Posterior cingulate gyrus (tissue), 11 donors: ENCODE results near the gene CHL1.

Experiments used
- DNase-seq, 10 donors: peaks; one replicate each; pipeline versions ENCODE4 v3.0.0 to v3.0.0-alpha.2; 2020 to 2021; ENCODE audit warnings: mixed read lengths in 3 of 10
- intact Hi-C: fragments of 100-400 bp; cut with DNase I; formaldehyde crosslinking; loops from one replicate; pipeline ENCODE4 v1.15.1; 2023

Gene CHL1

GRCh38 chr3:217099-217813, 20.7 kb downstream of the CHL1 start:
- no peak for DNase-seq
- intact Hi-C loops, result no loop called here

- no peak for DNase-seq
- intact Hi-C loops, result no loop called here
Measured at GRCh38 chr3:217948-218347, 21.4 kb downstream of the CHL1 start.

GRCh38 chr3:228442-229182, 32.0 kb downstream of the CHL1 start:
- intact Hi-C loops, result no loop called here
- no peak for DNase-seq

GRCh38 chr3:229183-229661, 32.7 kb downstream of the CHL1 start:
- no peak for DNase-seq
- intact Hi-C loops, result no loop called here

- no peak for DNase-seq
- intact Hi-C loops, result no loop called here
Measured at GRCh38 chr3:236881-237280, 40.3 kb downstream of the CHL1 start.

- intact Hi-C loops, result no loop called here
- no peak for DNase-seq
Measured at GRCh38 chr3:242602-243355, 46.2 kb downstream of the CHL1 start.

- no peak for DNase-seq
- intact Hi-C loops, result no loop called here
Measured at GRCh38 chr3:243356-243725, 46.8 kb downstream of the CHL1 start.

- intact Hi-C loops, result no loop called here
- DNase-seq, result no peak
Measured at GRCh38 chr3:244041-244440, 47.5 kb downstream of the CHL1 start.

- intact Hi-C loops, result no loop called here
- DNase-seq, result no peak
Measured at GRCh38 chr3:247916-248315, 51.4 kb downstream of the CHL1 start.

GRCh38 chr3:248864-249520, 52.4 kb downstream of the CHL1 start:
- DNase-seq, result no peak
- intact Hi-C loops, result no loop called here

- intact Hi-C loops, result no loop called here
- DNase-seq, result no peak
Measured at GRCh38 chr3:249587-250262, 53.2 kb downstream of the CHL1 start.

- DNase-seq, result no peak
- intact Hi-C loops, result no loop called here
Measured at GRCh38 chr3:256501-256900, 59.9 kb downstream of the CHL1 start.

- DNase-seq, result no peak
- intact Hi-C loops, result no loop called here
Measured at GRCh38 chr3:257826-258225, 61.3 kb downstream of the CHL1 start.

GRCh38 chr3:260898-261297, 64.3 kb downstream of the CHL1 start:
- intact Hi-C loops, result no loop called here
- no peak for DNase-seq

GRCh38 chr3:263393-263792, 66.8 kb downstream of the CHL1 start:
- DNase-seq, result no peak
- intact Hi-C loops, result no loop called here

- DNase-seq, result no peak
- intact Hi-C loops, result no loop called here
Measured at GRCh38 chr3:264394-265156, 68.0 kb downstream of the CHL1 start.

- intact Hi-C loops, result no loop called here
- no peak for DNase-seq
Measured at GRCh38 chr3:267101-267500, 70.5 kb downstream of the CHL1 start.

GRCh38 chr3:270688-271087, 74.1 kb downstream of the CHL1 start:
- no peak for DNase-seq
- intact Hi-C loops, result no loop called here

GRCh38 chr3:274927-275326, 78.4 kb downstream of the CHL1 start:
- DNase-seq, result no peak
- intact Hi-C loops, result no loop called here

GRCh38 chr3:277873-278272, 81.3 kb downstream of the CHL1 start:
- intact Hi-C loops, result no loop called here
- DNase-seq, result no peak
